ENCODE results near the gene RECQL5.

RECQL5 gene

GRCh38 chr17:75694536-75694935, 27.6 kb upstream of the RECQL5 start:
- in situ Hi-C loops (cut with MboI; ENCODE audit: low sequenced_read_pairs, unreplicated experiment), result no loop called here
- TF ChIP-seq CTCF (IDR thresholded peaks at IDR 0.05; ENCODE audit: borderline replicate concordance, control extremely low read depth, extremely low read depth, insufficient read depth, missing control alignments), result no peak
- no peak for DNase-seq (ENCODE audit: low spot score)

DNA sequence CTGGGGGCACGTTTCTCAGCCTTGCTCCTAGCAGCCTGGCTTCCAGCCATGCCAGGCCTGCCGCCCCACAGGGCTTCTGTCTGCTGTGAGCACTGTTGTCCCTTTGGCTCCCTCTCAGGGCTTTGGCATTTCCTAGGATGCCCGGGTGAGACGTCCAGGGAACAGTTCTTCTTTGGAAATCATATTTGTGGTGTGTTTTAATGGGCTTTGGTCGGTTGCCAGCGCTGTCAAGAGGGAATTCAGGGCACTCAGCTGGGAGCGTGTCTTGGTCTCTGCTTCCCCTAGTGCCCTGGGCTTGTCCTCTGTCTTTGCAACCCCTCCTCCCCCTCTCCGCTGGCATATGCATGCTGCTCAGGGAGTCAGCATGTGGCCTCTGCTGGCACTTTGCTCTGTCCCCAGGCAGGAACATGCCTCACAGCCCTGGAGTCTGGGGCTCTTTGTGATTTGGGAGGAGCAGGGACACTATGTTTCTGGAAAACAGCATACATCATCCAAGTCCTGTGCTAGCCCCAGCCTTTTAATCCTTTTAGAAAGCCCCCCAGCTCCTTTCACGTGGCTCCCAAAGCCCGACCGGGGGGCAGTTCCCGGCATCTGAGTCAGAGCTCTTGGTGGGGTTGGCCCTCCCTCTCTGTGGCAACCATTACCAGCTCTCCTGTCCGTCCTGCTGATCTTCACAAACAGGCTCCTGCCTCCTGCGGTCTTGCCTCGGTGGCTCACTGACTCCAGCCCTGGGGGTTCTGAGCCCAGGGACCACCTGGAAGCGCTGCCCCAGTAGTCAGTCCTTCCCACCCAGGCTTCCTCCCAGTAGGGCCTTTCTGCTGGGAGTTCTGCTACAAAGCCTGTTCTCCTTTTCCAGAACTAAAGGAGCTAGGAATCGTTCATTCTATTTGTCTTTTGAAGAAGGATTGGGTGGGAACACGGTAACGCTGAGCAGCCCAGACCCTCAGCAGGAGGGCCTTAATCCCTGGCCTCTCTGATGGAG, 26.8 kb upstream of the RECQL5 start:
- in situ Hi-C loops (cut with MboI; ENCODE audit: low sequenced_read_pairs, unreplicated experiment), result no loop called here
- TF ChIP-seq CTCF (IDR thresholded peaks at IDR 0.05; ENCODE audit: borderline replicate concordance, control extremely low read depth, extremely low read depth, insufficient read depth, missing control alignments), result no peak
- no peak for DNase-seq (ENCODE audit: low spot score)

GRCh38 chr17:75692976-75693375, 26.0 kb upstream of the RECQL5 start:
- in situ Hi-C loops (cut with MboI; ENCODE audit: low sequenced_read_pairs, unreplicated experiment), result no loop called here
- DNase-seq (ENCODE audit: low spot score), result no peak
- no peak for TF ChIP-seq CTCF (IDR thresholded peaks at IDR 0.05; ENCODE audit: borderline replicate concordance, control extremely low read depth, extremely low read depth, insufficient read depth, missing control alignments)

GRCh38 chr17:75691801-75692626, 25.1 kb upstream of the RECQL5 start:
- no peak for TF ChIP-seq CTCF (IDR thresholded peaks at IDR 0.05; ENCODE audit: borderline replicate concordance, control extremely low read depth, extremely low read depth, insufficient read depth, missing control alignments)
- no peak for DNase-seq (ENCODE audit: low spot score)
- in situ Hi-C loops (cut with MboI; ENCODE audit: low sequenced_read_pairs, unreplicated experiment), result no loop called here

- in situ Hi-C loops (cut with MboI; ENCODE audit: low sequenced_read_pairs, unreplicated experiment), result no loop called here
- DNase-seq (ENCODE audit: low spot score), result no peak
- TF ChIP-seq CTCF (IDR thresholded peaks at IDR 0.05; ENCODE audit: borderline replicate concordance, control extremely low read depth, extremely low read depth, insufficient read depth, missing control alignments), result no peak
Observed at GRCh38 chr17:75691371-75691791, 24.4 kb upstream of the RECQL5 start.

- DNase-seq (ENCODE audit: low spot score), result peak; percentile 48
- in situ Hi-C loops (cut with MboI; ENCODE audit: low sequenced_read_pairs, unreplicated experiment), result no loop called here
Observed at GRCh38 chr17:75689441-75689873, 22.5 kb upstream of the RECQL5 start.

More at GRCh38 chr17:75689441-75689873, 22.5 kb upstream of the RECQL5 start:
- TF ChIP-seq CTCF (IDR thresholded peaks at IDR 0.05; ENCODE audit: borderline replicate concordance, control extremely low read depth, extremely low read depth, insufficient read depth, missing control alignments), result no peak

Data from GM13976 (cell line).